ENCODE measurements around the gene RNF207.

Gene RNF207

GRCh38 chr1:6244401-6245049, 38.6 kb downstream of the RNF207 start:
- H3K4me3 ChIP-seq (ENCODE audit: insufficient read length, low read depth) = no peak overlapping the region
- H3K9ac ChIP-seq (ENCODE audit: insufficient read length, low read depth) = no peak overlapping the region
- peaks cover 64% of the 10 kb centered on the region for H3K27me3 ChIP-seq (ENCODE audit: insufficient read depth, insufficient read length)
- DNase-seq (ENCODE audit: low read depth, low spot score) = no peak
- no peaks in the 10 kb centered on the region for H3K4me1 ChIP-seq (ENCODE audit: insufficient read depth, insufficient read length)
- TF ChIP-seq SUZ12 (IDR thresholded peaks at IDR 0.05; ENCODE audit: extremely low read depth, insufficient read depth, insufficient read length) = no peak
- no peak for TF ChIP-seq YY1 (IDR thresholded peaks at IDR 0.05; ENCODE audit: insufficient read depth, insufficient read length)
- TF ChIP-seq ZNF274 (IDR thresholded peaks at IDR 0.05; ENCODE audit: low read depth, low read length) = no peak
- no peaks in the 10 kb centered on the region for H3K36me3 ChIP-seq (ENCODE audit: insufficient read depth, insufficient read length, low read length)
- H3K9me3 ChIP-seq (ENCODE audit: insufficient read depth, low read length) = no peaks in the 10 kb centered on the region

GRCh38 chr1:6245086-6245868, 39.4 kb downstream of the RNF207 start:
- Histone ChIP-seq H3K27me3 (ENCODE audit: insufficient read depth, insufficient read length) (peaks cover 71% of the 10 kb centered on the region), H3K4me1 (ENCODE audit: insufficient read depth, insufficient read length) (no peaks in the 10 kb centered on the region), H3K4me3 (ENCODE audit: insufficient read length, low read depth) (no peak overlapping the region), H3K36me3 (ENCODE audit: insufficient read depth, insufficient read length, low read length) (no peaks in the 10 kb centered on the region), H3K9ac (ENCODE audit: insufficient read length, low read depth) (no peak overlapping the region), H3K9me3 (ENCODE audit: insufficient read depth, low read length) (no peaks in the 10 kb centered on the region)
- TF ChIP-seq SUZ12 (IDR thresholded peaks at IDR 0.05; ENCODE audit: extremely low read depth, insufficient read depth, insufficient read length) (no peak), YY1 (IDR thresholded peaks at IDR 0.05; ENCODE audit: insufficient read depth, insufficient read length) (no peak), ZNF274 (IDR thresholded peaks at IDR 0.05; ENCODE audit: low read depth, low read length) (no peak)
- DNase-seq (ENCODE audit: low read depth, low spot score) = no peak

- Histone ChIP-seq H3K27me3 (ENCODE audit: insufficient read depth, insufficient read length) (peaks cover 74% of the 10 kb centered on the region), H3K4me3 (ENCODE audit: insufficient read length, low read depth) (no peak overlapping the region), H3K9me3 (ENCODE audit: insufficient read depth, low read length) (no peaks in the 10 kb centered on the region), H3K36me3 (ENCODE audit: insufficient read depth, insufficient read length, low read length) (no peaks in the 10 kb centered on the region), H3K9ac (ENCODE audit: insufficient read length, low read depth) (no peak overlapping the region), H3K4me1 (ENCODE audit: insufficient read depth, insufficient read length) (no peaks in the 10 kb centered on the region)
- DNase-seq (ENCODE audit: low read depth, low spot score) = no peak
- no peak for TF ChIP-seq YY1 (IDR thresholded peaks at IDR 0.05; ENCODE audit: insufficient read depth, insufficient read length)
- no peak for TF ChIP-seq SUZ12 (IDR thresholded peaks at IDR 0.05; ENCODE audit: extremely low read depth, insufficient read depth, insufficient read length)
- TF ChIP-seq ZNF274 (IDR thresholded peaks at IDR 0.05; ENCODE audit: low read depth, low read length) = no peak
Observed at GRCh38 chr1:6245869-6246496, 40.1 kb downstream of the RNF207 start.

GRCh38 chr1:6246497-6247467, 40.9 kb downstream of the RNF207 start:
- Histone ChIP-seq H3K4me3 (ENCODE audit: insufficient read length, low read depth) (no peak overlapping the region), H3K36me3 (ENCODE audit: insufficient read depth, insufficient read length, low read length) (no peaks in the 10 kb centered on the region), H3K4me1 (ENCODE audit: insufficient read depth, insufficient read length) (no peaks in the 10 kb centered on the region), H3K27me3 (ENCODE audit: insufficient read depth, insufficient read length) (peaks cover 74% of the 10 kb centered on the region), H3K9ac (ENCODE audit: insufficient read length, low read depth) (no peak overlapping the region), H3K9me3 (ENCODE audit: insufficient read depth, low read length) (no peaks in the 10 kb centered on the region)
- DNase-seq (ENCODE audit: low read depth, low spot score) = no peak
- no peak for TF ChIP-seq SUZ12 (IDR thresholded peaks at IDR 0.05; ENCODE audit: extremely low read depth, insufficient read depth, insufficient read length)
- TF ChIP-seq YY1 (IDR thresholded peaks at IDR 0.05; ENCODE audit: insufficient read depth, insufficient read length) = no peak
- no peak for TF ChIP-seq ZNF274 (IDR thresholded peaks at IDR 0.05; ENCODE audit: low read depth, low read length)

GRCh38 chr1:6247651-6248050, 41.7 kb downstream of the RNF207 start:
- peaks cover 77% of the 10 kb centered on the region for H3K27me3 ChIP-seq (ENCODE audit: insufficient read depth, insufficient read length)
- H3K36me3 ChIP-seq (ENCODE audit: insufficient read depth, insufficient read length, low read length) = no peaks in the 10 kb centered on the region
- H3K9me3 ChIP-seq (ENCODE audit: insufficient read depth, low read length) = no peaks in the 10 kb centered on the region
- no peaks in the 10 kb centered on the region for H3K4me1 ChIP-seq (ENCODE audit: insufficient read depth, insufficient read length)
- TF ChIP-seq YY1 (IDR thresholded peaks at IDR 0.05; ENCODE audit: insufficient read depth, insufficient read length) (no peak), ZNF274 (IDR thresholded peaks at IDR 0.05; ENCODE audit: low read depth, low read length) (no peak), SUZ12 (IDR thresholded peaks at IDR 0.05; ENCODE audit: extremely low read depth, insufficient read depth, insufficient read length) (no peak)
- H3K4me3 ChIP-seq (ENCODE audit: insufficient read length, low read depth) = no peak overlapping the region
- H3K9ac ChIP-seq (ENCODE audit: insufficient read length, low read depth) = no peak overlapping the region
- DNase-seq (ENCODE audit: low read depth, low spot score) = no peak

GRCh38 chr1:6248161-6248776, 42.4 kb downstream of the RNF207 start:
- DNase-seq (ENCODE audit: low read depth, low spot score) = no peak
- H3K4me1 ChIP-seq (ENCODE audit: insufficient read depth, insufficient read length) = no peaks in the 10 kb centered on the region
- no peak for TF ChIP-seq ZNF274 (IDR thresholded peaks at IDR 0.05; ENCODE audit: low read depth, low read length)
- no peak for TF ChIP-seq SUZ12 (IDR thresholded peaks at IDR 0.05; ENCODE audit: extremely low read depth, insufficient read depth, insufficient read length)
- TF ChIP-seq YY1 (IDR thresholded peaks at IDR 0.05; ENCODE audit: insufficient read depth, insufficient read length) = no peak
- peaks cover 71% of the 10 kb centered on the region for H3K27me3 ChIP-seq (ENCODE audit: insufficient read depth, insufficient read length)
- no peaks in the 10 kb centered on the region for H3K36me3 ChIP-seq (ENCODE audit: insufficient read depth, insufficient read length, low read length)
- H3K9me3 ChIP-seq (ENCODE audit: insufficient read depth, low read length) = no peaks in the 10 kb centered on the region
- H3K4me3 ChIP-seq (ENCODE audit: insufficient read length, low read depth) = no peak overlapping the region
- no peak overlapping the region for H3K9ac ChIP-seq (ENCODE audit: insufficient read length, low read depth)

Measured in NT2/D1 (cell line).